Osteoblast (primary cell): ENCODE data around the gene PCDH9. TPM values are rescaled to one million over a fixed set of nuclear protein-coding genes. Genes with fewer than 3 reads are reported as not detected.

Experiments
- DNase-seq: peaks from one replicate; pipeline ENCODE4 v3.0.0; 2011; ENCODE audit warnings: low spot score, mixed read lengths; ENCODE audit not compliant: insufficient read length; ENCODE audit errors: missing footprints
- H2AFZ ChIP-seq: 2 replicates; pipeline ENCODE4 v1.6.0; 2011; ENCODE audit warnings: mild to moderate bottlenecking, low read length
- H3K27ac ChIP-seq: 2 replicates; pipeline ENCODE4 v1.5.1; 2011; ENCODE audit warnings: mild to moderate bottlenecking, low read depth, low read length, moderate library complexity
- H3K27me3 ChIP-seq: 2 replicates; pipeline ENCODE4 v1.6.0; 2012; ENCODE audit warnings: mild to moderate bottlenecking, control low read depth, inconsistent platforms, low read length, moderate library complexity; ENCODE audit not compliant: insufficient read depth
- H3K36me3 ChIP-seq: 2 replicates; pipeline ENCODE4 v1.5.1; 2011; ENCODE audit warnings: mild to moderate bottlenecking, low read length, control low read depth, moderate library complexity; ENCODE audit not compliant: insufficient read depth
- H3K4me1 ChIP-seq: 2 replicates; pipeline ENCODE4 v1.5.1; 2011; ENCODE audit warnings: mild to moderate bottlenecking, low read length, control low read depth, moderate library complexity; ENCODE audit not compliant: insufficient read depth
- H3K4me2 ChIP-seq: 2 replicates; pipeline ENCODE4 v1.6.0; 2011; ENCODE audit warnings: mild to moderate bottlenecking, low read length; ENCODE audit not compliant: insufficient read depth
- H3K4me3 ChIP-seq: fragments of 200-600 bp; sonication (generic); 3 replicates; pipeline ENCODE4 v1.5.1; 2012; ENCODE audit warnings: mild to moderate bottlenecking, low read length, inconsistent platforms; ENCODE audit not compliant: insufficient read depth
- H3K79me2 ChIP-seq: 2 replicates; pipeline ENCODE4 v1.6.0; 2012; ENCODE audit warnings: mild to moderate bottlenecking, low read length, control low read depth, inconsistent platforms; ENCODE audit not compliant: insufficient read depth
- H3K9me3 ChIP-seq: 2 replicates; pipeline ENCODE4 v1.5.1; 2011; ENCODE audit warnings: low read depth, low read length, control low read depth
- H4K20me1 ChIP-seq: 2 replicates; pipeline ENCODE4 v1.6.0; 2012; ENCODE audit warnings: mild to moderate bottlenecking, low read length, control low read depth; ENCODE audit not compliant: insufficient read depth
- CTCF ChIP-seq: IDR thresholded peaks from 2 replicates; pipeline ENCODE4 v1.5.1; 2011; ENCODE audit warnings: mild to moderate bottlenecking, low read depth, low read length, moderate library complexity; ENCODE audit errors: extremely low read depth
- total RNA-seq: library from RNA; depleted of rRNA; stranded (reverse); fragments of >200 nt; gene quantifications from 2 replicates; pipeline ENCODE4 v1.2.3, GENCODE V29; 2012

The PCDH9 gene
- total RNA-seq, 1 donor: 1.1 TPM

GRCh38 chr13:67094952-67095351 is 135.2 kb downstream of the PCDH9 start:
- Histone ChIP-seq H3K4me2 (no peak overlapping the region), H3K4me3 (no peak overlapping the region), H3K27ac (no peak overlapping the region), H2AFZ (no peak overlapping the region), H3K27me3 (no peaks in the 10 kb centered on the region), H3K9me3 (no peaks in the 10 kb centered on the region), H3K36me3 (no peaks in the 10 kb centered on the region), H4K20me1 (no peaks in the 10 kb centered on the region), H3K4me1 (no peaks in the 10 kb centered on the region), H3K79me2 (no peaks in the 10 kb centered on the region)
- DNase-seq: no peak
- TF ChIP-seq CTCF: no peak

DNA sequence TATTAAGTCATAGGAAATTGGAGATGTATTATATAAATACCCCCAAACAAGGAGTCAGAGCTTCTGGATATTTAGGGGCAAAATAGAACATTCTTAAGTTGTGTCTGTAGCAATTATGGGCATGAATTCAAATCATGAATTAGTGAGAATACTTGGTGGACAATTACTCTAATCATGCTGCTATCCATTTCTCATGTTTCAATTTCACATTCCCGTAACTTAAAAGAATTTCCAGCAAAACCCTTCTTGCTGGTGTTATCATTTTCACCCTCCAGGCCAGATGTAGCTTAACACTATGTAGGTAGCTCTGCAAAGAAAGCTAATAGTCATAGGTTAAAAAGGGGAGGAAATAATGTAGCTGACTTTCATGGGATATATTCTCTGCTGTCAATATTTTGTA is 136.1 kb downstream of the PCDH9 start:
- Histone ChIP-seq H3K4me3 (no peak overlapping the region), H3K4me2 (no peak overlapping the region), H3K9me3 (no peaks in the 10 kb centered on the region), H3K36me3 (no peaks in the 10 kb centered on the region), H3K27ac (no peak overlapping the region), H3K4me1 (no peaks in the 10 kb centered on the region), H3K79me2 (no peaks in the 10 kb centered on the region), H2AFZ (no peak overlapping the region), H3K27me3 (no peaks in the 10 kb centered on the region), H4K20me1 (no peaks in the 10 kb centered on the region)
- no peak for DNase-seq
- no peak for TF ChIP-seq CTCF

- no peak overlapping the region for H2AFZ ChIP-seq
- no peaks in the 10 kb centered on the region for H3K9me3 ChIP-seq
- H3K27ac ChIP-seq: no peak overlapping the region
- no peak overlapping the region for H3K4me3 ChIP-seq
- H3K79me2 ChIP-seq: no peaks in the 10 kb centered on the region
- no peaks in the 10 kb centered on the region for H3K4me1 ChIP-seq
- no peak for DNase-seq
- no peak overlapping the region for H3K4me2 ChIP-seq
- no peak for TF ChIP-seq CTCF
- no peaks in the 10 kb centered on the region for H3K36me3 ChIP-seq
- H4K20me1 ChIP-seq: no peaks in the 10 kb centered on the region
- no peaks in the 10 kb centered on the region for H3K27me3 ChIP-seq
These were observed 138.5 kb downstream of the PCDH9 start for GRCh38 chr13:67091603-67092002.

DNA sequence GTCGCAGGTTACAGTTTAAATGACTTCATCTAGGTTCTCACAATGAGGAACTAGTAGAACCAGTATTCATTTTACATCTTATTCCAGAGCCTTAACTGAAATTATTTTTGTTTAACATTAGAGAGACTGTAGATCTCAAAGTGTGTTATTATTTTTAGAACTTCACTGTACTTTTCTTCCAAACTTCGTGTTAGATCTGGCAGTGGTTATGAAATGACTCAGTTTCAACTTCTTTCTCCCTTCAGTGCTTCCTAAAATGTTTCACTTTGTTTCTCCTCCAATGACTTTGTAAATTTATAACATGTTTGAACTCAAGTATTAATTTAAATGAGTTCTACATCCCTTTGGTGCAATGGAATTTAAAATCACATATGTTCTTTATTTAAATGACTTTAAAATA is 139.3 kb downstream of the PCDH9 start:
- no peak overlapping the region for H3K27ac ChIP-seq
- H3K4me2 ChIP-seq: no peak overlapping the region
- H3K4me3 ChIP-seq: no peak overlapping the region
- H2AFZ ChIP-seq: peak overlapping the region; percentile 61
- H4K20me1 ChIP-seq: no peaks in the 10 kb centered on the region
- DNase-seq: no peak
- H3K36me3 ChIP-seq: no peaks in the 10 kb centered on the region
- H3K9me3 ChIP-seq: no peaks in the 10 kb centered on the region
- no peaks in the 10 kb centered on the region for H3K79me2 ChIP-seq
- H3K27me3 ChIP-seq: no peaks in the 10 kb centered on the region
- H3K4me1 ChIP-seq: no peaks in the 10 kb centered on the region
- no peak for TF ChIP-seq CTCF
